Hepatocyte (in vitro differentiated cells): ENCODE results near the gene CLEC4M. TPM values are rescaled to one million over a fixed set of nuclear protein-coding genes. Genes with fewer than 3 reads are reported as not detected.

Experiments used
- DNase-seq: peaks from one replicate; pipeline ENCODE4 v3.0.0-alpha.2; 2016; ENCODE audit warnings: low spot score
- H2AFZ ChIP-seq: fragments of 200-600 bp; sonication (generic); 2 replicates; pipeline ENCODE4 v1.6.0; 2016; ENCODE audit warnings: antibody characterized with exemption, mild to moderate bottlenecking
- H3K27ac ChIP-seq: fragments of 200-600 bp; sonication (generic); 2 replicates; pipeline ENCODE4 v1.5.1; 2016; ENCODE audit warnings: mild to moderate bottlenecking
- H3K27me3 ChIP-seq: fragments of 200-600 bp; sonication (generic); 2 replicates; pipeline ENCODE4 v1.6.1; 2016
- H3K36me3 ChIP-seq: fragments of 200-600 bp; sonication (generic); replicated peaks from 2 replicates; pipeline ENCODE4 v1.5.1; 2016; ENCODE audit warnings: low read depth; ENCODE audit not compliant: insufficient read depth
- H3K4me1 ChIP-seq: fragments of 200-600 bp; sonication (generic); 2 replicates; pipeline ENCODE4 v1.5.1; 2016; ENCODE audit warnings: mild to moderate bottlenecking, moderate library complexity; ENCODE audit not compliant: insufficient read depth
- H3K4me2 ChIP-seq: fragments of 200-600 bp; sonication (generic); 2 replicates; pipeline ENCODE4 v1.6.0; 2016
- H3K4me3 ChIP-seq: fragments of 200-600 bp; sonication (generic); 2 replicates; pipeline ENCODE4 v1.5.1; 2016; ENCODE audit warnings: mild to moderate bottlenecking
- H3K79me2 ChIP-seq: fragments of 200-600 bp; sonication (generic); 2 replicates; pipeline ENCODE4 v1.6.0; 2017; ENCODE audit warnings: mild to moderate bottlenecking
- H3K9me2 ChIP-seq: fragments of 200-600 bp; sonication (generic); replicated peaks from 2 replicates; pipeline ENCODE4 v1.6.0; 2017; ENCODE audit warnings: mild to moderate bottlenecking; ENCODE audit not compliant: insufficient read depth
- H3K9me3 ChIP-seq: fragments of 200-600 bp; sonication (generic); 2 replicates; pipeline ENCODE4 v1.5.1; 2016; ENCODE audit warnings: low read depth, mild to moderate bottlenecking
- H4K20me1 ChIP-seq: fragments of 200-600 bp; sonication (generic); 2 replicates; pipeline ENCODE4 v1.6.0; 2016; ENCODE audit warnings: mild to moderate bottlenecking; ENCODE audit not compliant: insufficient read depth, poor library complexity, severe bottlenecking
- EZH2 ChIP-seq: fragments of 200-600 bp; sonication (generic); IDR thresholded peaks from 2 replicates; pipeline ENCODE4 v1.6.1; 2016; ENCODE audit warnings: antibody characterized with exemption, mild to moderate bottlenecking, borderline replicate concordance
- EZH2phosphoT487 ChIP-seq: fragments of 200-600 bp; sonication (generic); IDR thresholded peaks from one replicate; pipeline ENCODE4 v1.6.1; 2018; ENCODE audit warnings: antibody characterized with exemption, mild to moderate bottlenecking, low read depth, moderate library complexity; ENCODE audit not compliant: unreplicated experiment, severe bottlenecking
- WGBS: methylation state at CpG from one replicate; pipeline ENCODE4 v1.1.6; 2016; ENCODE audit warnings: low lambda C conversion rate; ENCODE audit errors: missing lambda C conversion rate; 5-methylcytosine and 5-hydroxymethylcytosine counted together
- polyA plus RNA-seq: library from polyadenylated mRNA; unstranded; fragments of >200 nt; fragmentation: Nextera tagmentation; extraction: Ambion mirVana; gene quantifications from 2 replicates; pipeline ENCODE4 v1.2.1, GENCODE V29; 2016
- total RNA-seq: library from RNA; depleted of rRNA; stranded (reverse); fragments of >200 nt; gene quantifications from 2 replicates; pipeline ENCODE4 v1.2.3, GENCODE V29; 2014
- TF ChIP-seq, protein P1 (sequence below): fragments of 200-600 bp; sonication (generic); IDR thresholded peaks from 2 replicates; pipeline ENCODE4 v1.5.1; 2016; ENCODE audit warnings: antibody characterized with exemption, mild to moderate bottlenecking; ENCODE audit not compliant: poor library complexity

Gene CLEC4M
- total and polyA plus RNA-seq, 2 experiments from 2014 or later: 0.07 TPM; not detected in 1

GRCh38 chr19:7751157-7751783 lies 11.8 kb upstream of the CLEC4M start:
- Histone ChIP-seq H3K4me3 (no peak overlapping the region), H3K9me3 (no peaks in the 10 kb centered on the region), H3K9me2 (no peaks in the 10 kb centered on the region), H3K27ac (no peak overlapping the region), H3K4me1 (no peaks in the 10 kb centered on the region), H4K20me1 (no peaks in the 10 kb centered on the region), H3K4me2 (no peak overlapping the region), H3K27me3 (no peaks in the 10 kb centered on the region), H2AFZ (no peak overlapping the region), H3K36me3 (no peaks in the 10 kb centered on the region), H3K79me2 (no peaks in the 10 kb centered on the region)
- WGBS: 84% methylated on average over 12 of the region's 12 CpGs
- TF ChIP-seq EZH2phosphoT487 (no peak), EZH2 (no peak)
- TF ChIP-seq, protein P1, sequence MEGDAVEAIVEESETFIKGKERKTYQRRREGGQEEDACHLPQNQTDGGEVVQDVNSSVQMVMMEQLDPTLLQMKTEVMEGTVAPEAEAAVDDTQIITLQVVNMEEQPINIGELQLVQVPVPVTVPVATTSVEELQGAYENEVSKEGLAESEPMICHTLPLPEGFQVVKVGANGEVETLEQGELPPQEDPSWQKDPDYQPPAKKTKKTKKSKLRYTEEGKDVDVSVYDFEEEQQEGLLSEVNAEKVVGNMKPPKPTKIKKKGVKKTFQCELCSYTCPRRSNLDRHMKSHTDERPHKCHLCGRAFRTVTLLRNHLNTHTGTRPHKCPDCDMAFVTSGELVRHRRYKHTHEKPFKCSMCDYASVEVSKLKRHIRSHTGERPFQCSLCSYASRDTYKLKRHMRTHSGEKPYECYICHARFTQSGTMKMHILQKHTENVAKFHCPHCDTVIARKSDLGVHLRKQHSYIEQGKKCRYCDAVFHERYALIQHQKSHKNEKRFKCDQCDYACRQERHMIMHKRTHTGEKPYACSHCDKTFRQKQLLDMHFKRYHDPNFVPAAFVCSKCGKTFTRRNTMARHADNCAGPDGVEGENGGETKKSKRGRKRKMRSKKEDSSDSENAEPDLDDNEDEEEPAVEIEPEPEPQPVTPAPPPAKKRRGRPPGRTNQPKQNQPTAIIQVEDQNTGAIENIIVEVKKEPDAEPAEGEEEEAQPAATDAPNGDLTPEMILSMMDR: no peak
- no peak for DNase-seq

DNA sequence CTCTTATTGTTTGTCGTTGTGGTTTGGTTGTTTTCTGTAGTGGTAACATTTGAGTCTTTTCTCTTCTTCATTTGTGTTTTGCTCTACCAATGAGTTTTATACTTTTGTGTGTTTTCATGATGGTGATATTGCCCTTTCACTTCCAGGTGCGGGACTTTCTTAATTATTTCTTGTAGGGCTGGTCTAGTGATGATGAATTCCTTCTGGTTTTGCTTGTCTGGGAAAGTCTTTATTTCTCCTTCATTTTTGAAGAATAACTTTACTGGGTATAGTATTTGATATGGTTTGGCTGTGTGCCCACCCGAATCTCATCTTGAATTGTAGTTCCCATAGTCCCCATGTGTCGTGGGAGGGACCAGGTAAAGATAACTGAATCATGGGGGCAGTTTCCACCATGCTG lies 6.8 kb upstream of the CLEC4M start:
- Histone ChIP-seq H3K9me3 (no peaks in the 10 kb centered on the region), H4K20me1 (no peaks in the 10 kb centered on the region), H3K4me3 (no peak overlapping the region), H3K79me2 (no peaks in the 10 kb centered on the region), H3K36me3 (no peaks in the 10 kb centered on the region), H3K27ac (no peak overlapping the region), H2AFZ (no peak overlapping the region), H3K9me2 (no peaks in the 10 kb centered on the region), H3K4me2 (no peak overlapping the region), H3K27me3 (no peaks in the 10 kb centered on the region), H3K4me1 (no peaks in the 10 kb centered on the region)
- no peak for DNase-seq
- WGBS: 35% methylated on average over 4 of the region's 4 CpGs
- TF ChIP-seq, protein P1: no peak
- no peak for TF ChIP-seq EZH2phosphoT487
- TF ChIP-seq EZH2: no peak

- DNase-seq: no peak
- Histone ChIP-seq H3K9me3 (no peaks in the 10 kb centered on the region), H3K9me2 (no peaks in the 10 kb centered on the region), H3K4me3 (no peak overlapping the region), H2AFZ (no peak overlapping the region), H3K36me3 (no peaks in the 10 kb centered on the region), H4K20me1 (no peaks in the 10 kb centered on the region), H3K4me1 (no peaks in the 10 kb centered on the region), H3K27ac (no peak overlapping the region), H3K27me3 (no peaks in the 10 kb centered on the region), H3K79me2 (no peaks in the 10 kb centered on the region), H3K4me2 (no peak overlapping the region)
- WGBS: 77% methylated on average over 3 of the region's 3 CpGs
- TF ChIP-seq, protein P1: no peak
- no peak for TF ChIP-seq EZH2phosphoT487
- no peak for TF ChIP-seq EZH2
Observed at GRCh38 chr19:7757358-7757757, 5.7 kb upstream of the CLEC4M start.

- H3K9me3 ChIP-seq: no peaks in the 10 kb centered on the region
- H3K79me2 ChIP-seq: no peaks in the 10 kb centered on the region
- no peak for DNase-seq
- no peak overlapping the region for H3K27ac ChIP-seq
- no peak overlapping the region for H3K4me3 ChIP-seq
- TF ChIP-seq EZH2 (no peak), EZH2phosphoT487 (no peak)
- TF ChIP-seq, protein P1: no peak
- no peaks in the 10 kb centered on the region for H4K20me1 ChIP-seq
- H3K4me2 ChIP-seq: no peak overlapping the region
- no peaks in the 10 kb centered on the region for H3K27me3 ChIP-seq
- no peaks in the 10 kb centered on the region for H3K36me3 ChIP-seq
- H3K9me2 ChIP-seq: no peaks in the 10 kb centered on the region
- no peak overlapping the region for H2AFZ ChIP-seq
- 93% methylated on average over 1 of the region's 1 CpG for WGBS
- H3K4me1 ChIP-seq: no peaks in the 10 kb centered on the region
Observed at GRCh38 chr19:7759156-7759555, 3.9 kb upstream of the CLEC4M start.
